22Rv1 (cell line): ENCODE results near the gene SLX4IP.

Experiments used
- ZFX ChIP-seq: fragments of 450-650 bp; IDR thresholded peaks from 2 replicates; pipeline ENCODE4 v1.6.1; 2017; ENCODE audit warnings: antibody characterized with exemption, borderline replicate concordance
- TF ChIP-seq, protein P1 (sequence below): fragments of 450-650 bp; IDR thresholded peaks from 2 replicates; pipeline ENCODE4 v1.5.1; 2017; ENCODE audit warnings: mild to moderate bottlenecking

- TF ChIP-seq, protein P1, sequence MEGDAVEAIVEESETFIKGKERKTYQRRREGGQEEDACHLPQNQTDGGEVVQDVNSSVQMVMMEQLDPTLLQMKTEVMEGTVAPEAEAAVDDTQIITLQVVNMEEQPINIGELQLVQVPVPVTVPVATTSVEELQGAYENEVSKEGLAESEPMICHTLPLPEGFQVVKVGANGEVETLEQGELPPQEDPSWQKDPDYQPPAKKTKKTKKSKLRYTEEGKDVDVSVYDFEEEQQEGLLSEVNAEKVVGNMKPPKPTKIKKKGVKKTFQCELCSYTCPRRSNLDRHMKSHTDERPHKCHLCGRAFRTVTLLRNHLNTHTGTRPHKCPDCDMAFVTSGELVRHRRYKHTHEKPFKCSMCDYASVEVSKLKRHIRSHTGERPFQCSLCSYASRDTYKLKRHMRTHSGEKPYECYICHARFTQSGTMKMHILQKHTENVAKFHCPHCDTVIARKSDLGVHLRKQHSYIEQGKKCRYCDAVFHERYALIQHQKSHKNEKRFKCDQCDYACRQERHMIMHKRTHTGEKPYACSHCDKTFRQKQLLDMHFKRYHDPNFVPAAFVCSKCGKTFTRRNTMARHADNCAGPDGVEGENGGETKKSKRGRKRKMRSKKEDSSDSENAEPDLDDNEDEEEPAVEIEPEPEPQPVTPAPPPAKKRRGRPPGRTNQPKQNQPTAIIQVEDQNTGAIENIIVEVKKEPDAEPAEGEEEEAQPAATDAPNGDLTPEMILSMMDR = no peak
- TF ChIP-seq ZFX = no peak
These were observed 48.6 kb downstream of the SLX4IP start for GRCh38 chr20:10483691-10484090.
